HG02840 (cell line): ENCODE measurements around the gene PIGL.

ENCODE experiments used
- ATAC-seq: cut with Tn5 transposase; IDR thresholded peaks from one replicate; pipeline ENCODE4 v1.9.1; 2021; ENCODE audit warnings: mild to moderate bottlenecking, moderate library complexity, moderate number of reproducible peaks; ENCODE audit not compliant: unreplicated experiment, low FRiP score

PIGL gene

GRCh38 chr17:16346721-16347271, 129.8 kb downstream of the PIGL start:
- no peak for ATAC-seq

DNA sequence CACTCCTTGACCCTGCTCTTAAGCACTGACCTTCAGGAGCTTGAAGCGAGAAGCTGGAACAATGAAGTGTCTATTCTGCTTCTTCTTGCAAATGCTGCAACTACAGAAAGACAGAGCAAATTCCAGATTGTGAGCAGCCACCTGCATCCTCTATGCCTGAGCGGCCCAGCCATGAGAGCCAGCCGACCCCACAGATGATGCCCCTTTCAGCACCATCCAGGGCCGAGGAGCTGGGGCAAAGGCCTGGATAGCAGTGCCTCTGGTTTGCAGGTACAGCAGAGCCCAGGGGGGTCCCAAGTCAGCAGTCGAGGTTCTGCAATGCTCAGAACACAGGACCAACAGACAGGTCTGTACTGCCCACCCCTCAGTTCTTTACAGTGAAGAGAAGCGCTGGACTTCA, 131.6 kb downstream of the PIGL start:
- ATAC-seq, result no peak

- no peak for ATAC-seq
Measured at GRCh38 chr17:16349431-16349830, 132.4 kb downstream of the PIGL start.

DNA sequence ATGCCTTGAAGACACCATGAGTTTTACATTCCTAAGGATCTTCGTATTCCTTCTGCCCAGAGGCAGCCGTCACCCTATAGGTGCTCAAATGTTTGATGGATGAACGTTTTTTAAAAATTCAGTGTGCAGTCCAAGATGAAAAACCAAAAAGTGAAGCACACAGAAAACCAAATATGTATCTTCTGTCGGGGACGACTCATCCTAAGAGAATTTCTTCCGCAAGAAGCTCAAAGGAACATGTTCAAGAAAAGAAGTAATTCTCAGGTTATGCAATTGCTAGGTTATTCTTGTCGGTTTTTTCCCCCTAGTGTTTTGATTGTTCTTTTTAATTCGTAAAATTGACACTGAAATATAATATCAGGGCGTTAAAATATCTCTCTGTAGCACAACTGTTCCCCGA, 134.8 kb downstream of the PIGL start:
- ATAC-seq, result no peak

DNA sequence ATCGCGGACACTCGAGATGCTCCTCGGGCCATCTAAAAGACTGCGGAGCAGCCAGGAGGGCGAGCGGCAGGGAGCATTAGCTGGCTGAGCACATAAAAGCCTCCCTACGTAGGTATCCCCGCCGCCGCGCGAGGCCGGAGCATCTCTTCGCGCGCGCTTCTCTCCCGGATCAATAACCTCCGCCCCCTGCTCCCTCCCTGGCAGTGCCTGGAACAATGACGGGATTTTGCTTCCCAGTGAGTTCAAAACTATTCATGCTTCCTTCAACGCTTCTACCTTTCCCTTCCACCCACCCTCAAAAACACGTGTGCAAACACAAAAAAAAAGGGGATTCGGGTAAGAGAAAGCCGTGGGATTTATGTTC, 135.3 kb downstream of the PIGL start:
- ATAC-seq, result no peak

DNA sequence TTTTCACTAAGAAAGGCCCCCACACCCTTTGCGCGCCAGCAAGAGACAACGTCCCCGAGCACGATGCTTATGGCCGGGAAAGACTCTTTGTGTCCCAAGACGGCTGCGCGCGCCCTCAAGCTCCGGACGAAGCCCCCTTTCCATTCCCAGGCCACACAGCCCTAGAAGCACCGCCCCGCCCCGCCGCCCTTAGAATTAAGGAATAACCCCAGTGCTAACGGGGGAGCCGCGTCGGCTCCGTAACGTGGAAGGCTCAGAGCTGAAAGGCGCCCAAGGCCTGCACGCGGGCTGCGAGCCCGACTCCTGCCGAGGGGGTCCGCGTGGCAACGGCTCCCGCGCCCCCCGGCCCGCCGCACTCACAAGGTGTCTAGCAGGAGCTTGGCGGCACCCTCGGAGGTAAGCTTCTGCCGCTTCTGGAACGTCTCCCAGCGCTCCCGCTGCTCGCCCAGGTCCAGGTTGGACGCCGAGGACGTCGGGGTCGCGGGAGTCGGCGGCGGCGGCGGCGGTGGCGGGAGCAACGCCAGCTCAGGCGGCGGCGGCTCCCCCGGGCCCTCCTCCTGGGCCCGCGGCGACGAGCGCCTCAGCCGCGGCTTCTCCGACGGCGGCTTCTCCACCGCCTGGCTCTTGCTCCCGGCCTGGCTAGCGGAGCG, 135.8 kb downstream of the PIGL start:
- peak; percentile 45 for ATAC-seq

DNA sequence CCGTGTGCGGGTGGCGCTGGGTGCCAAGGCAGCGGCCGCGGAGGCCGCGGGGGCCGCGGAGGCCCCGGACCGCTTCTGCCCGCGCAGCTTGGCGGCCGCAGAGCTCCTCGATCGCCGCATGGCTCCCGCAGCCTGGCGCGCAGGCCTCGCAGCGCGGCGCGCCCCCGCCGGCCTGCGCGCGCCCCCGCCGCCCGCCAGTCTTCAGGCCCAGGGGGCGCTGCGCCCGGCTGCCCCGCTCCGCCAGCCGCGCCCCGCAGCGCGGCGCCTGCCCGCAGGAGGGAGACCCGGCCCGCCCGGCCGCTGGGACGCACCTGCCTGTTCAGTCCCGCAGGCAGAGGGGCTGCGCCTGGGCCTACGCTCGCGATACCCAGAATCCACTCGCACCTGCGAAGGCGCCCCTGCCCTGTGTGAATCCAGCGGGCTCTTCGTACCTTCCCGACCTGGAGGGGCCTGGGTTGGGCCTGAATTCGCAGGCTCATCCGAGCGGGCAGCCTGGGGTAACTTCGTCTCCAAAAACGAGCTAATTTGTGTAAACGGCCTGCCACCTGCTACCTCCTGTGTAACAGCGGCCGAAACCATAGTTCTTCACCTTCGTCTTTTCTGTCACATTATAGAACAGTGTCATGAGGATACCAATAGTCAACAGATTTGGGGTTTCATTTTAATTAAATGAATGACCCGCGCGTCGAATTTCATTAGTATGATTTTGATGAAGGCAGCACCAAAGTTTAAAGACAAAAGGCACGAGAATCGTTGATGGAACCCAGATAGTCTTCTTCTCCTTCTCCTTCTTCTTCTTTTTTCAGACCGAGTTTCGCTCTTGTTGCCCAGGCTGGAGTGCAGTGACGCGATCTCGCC, 136.5 kb downstream of the PIGL start, which contains the start of gene CENPV:
Gene CENPV, minus strand, starts transcription at position 153 of the 858 bp plus-strand sequence. Its CDS starts 33 bp downstream, at position 120.
- peak; percentile 53 for ATAC-seq

GRCh38 chr17:16354585-16354984, 137.6 kb downstream of the PIGL start:
- no peak for ATAC-seq

DNA sequence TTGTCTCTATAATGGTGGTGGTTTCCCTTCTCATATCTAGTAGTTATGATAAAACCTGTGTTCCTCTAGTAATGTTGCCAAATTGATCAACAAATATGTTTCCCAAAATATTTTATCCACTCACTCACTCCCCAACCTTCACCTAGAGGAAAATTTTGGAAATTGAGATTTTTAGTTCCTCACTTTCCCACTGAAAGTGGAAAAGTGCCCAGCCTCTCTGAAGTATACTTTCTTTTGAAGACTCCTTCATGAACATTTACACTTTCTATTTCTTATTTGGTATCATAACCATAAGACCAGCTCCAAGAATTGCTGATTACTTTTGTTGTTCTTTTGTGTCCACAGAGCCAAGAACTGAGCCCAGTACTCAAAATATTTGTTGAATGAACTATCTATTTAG, 141.4 kb downstream of the PIGL start:
- ATAC-seq, result no peak

DNA sequence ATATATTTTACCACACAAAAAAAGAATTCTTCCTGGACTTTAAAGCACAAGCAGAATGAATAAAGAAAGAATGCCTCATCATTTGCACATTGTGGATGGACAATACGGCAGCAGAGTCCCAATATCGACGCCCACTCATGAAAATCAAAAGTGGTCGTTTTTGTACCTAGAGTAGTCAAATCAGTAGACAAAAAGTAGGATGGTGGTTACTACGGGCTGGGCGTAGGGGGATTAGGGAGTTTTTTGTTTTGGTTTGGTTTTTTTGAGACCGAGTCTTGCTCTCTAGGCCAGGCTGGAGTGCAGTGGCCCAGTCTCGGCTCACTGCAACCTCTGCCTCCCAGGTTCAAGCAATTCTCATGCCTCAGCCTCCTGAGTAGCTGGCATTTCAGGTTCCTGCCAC, 144.9 kb downstream of the PIGL start:
- ATAC-seq, result no peak

DNA sequence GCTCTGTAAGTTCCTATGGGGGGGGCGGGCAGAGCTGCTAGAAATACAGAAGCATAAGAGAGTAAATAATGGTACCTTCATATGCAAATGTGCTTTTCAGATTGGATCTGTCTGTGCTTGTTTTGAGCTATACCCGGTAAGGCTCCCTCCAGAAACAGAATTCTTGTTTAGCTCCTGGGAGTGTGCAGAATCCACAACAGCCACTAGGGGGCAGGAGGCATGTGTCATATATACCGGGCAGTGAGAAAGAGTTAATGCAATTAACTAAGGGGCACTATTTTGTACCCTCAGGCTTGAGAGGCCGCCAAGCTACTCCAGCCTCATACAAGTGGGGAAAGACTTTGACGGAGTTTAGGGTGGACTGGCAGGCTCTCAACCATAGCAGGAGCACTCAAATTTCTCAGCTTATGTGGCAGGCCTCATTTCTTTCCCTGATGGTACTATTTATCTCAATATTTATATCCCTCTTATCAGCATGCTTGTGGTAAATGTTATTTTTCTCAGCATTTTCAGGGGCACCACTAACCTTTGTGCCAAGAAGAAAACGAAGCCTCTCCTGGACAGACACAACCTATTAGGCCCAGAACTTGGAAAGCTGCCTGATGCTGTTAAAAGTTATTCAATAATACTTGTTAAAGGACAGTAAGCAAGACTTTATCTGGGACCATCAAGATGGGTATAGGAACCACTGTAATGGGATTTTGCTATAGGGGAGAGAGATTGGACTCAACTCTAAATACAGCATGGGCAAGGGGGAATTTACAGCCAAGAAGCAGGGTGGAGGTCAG, 146.9 kb downstream of the PIGL start:
- ATAC-seq, result no peak

GRCh38 chr17:16364625-16365024, 147.6 kb downstream of the PIGL start:
- ATAC-seq, result no peak

GRCh38 chr17:16371742-16372141, 154.7 kb downstream of the PIGL start:
- ATAC-seq, result no peak

GRCh38 chr17:16374146-16374938, 157.3 kb downstream of the PIGL start:
- ATAC-seq, result no peak
